ENCODE results near the gene EPC1.
"Not testable (repeated sequence)": the region's sequence is repeated elsewhere in the genome, so short reads cannot be mapped to it uniquely, and the experiment has no call there.

EPC1 gene

GRCh38 chr10:32232378-32232777 is 114.6 kb downstream of the EPC1 start:
- DNase-seq (ENCODE audit: low read depth in 2 of 2) = no peak

GRCh38 chr10:32229788-32230187 is 117.2 kb downstream of the EPC1 start:
- not testable (repeated sequence) for DNase-seq (ENCODE audit: low read depth in 2 of 2)

GRCh38 chr10:32229170-32229569 is 117.8 kb downstream of the EPC1 start:
- no peak for DNase-seq (ENCODE audit: low read depth in 2 of 2)

GRCh38 chr10:32227802-32228201 is 119.2 kb downstream of the EPC1 start:
- DNase-seq (ENCODE audit: low read depth in 2 of 2) = no peak

- DNase-seq (ENCODE audit: low read depth in 2 of 2) = no peak
Observed at GRCh38 chr10:32226624-32227023, 120.3 kb downstream of the EPC1 start.

GRCh38 chr10:32225976-32226375 is 121.0 kb downstream of the EPC1 start:
- DNase-seq (ENCODE audit: low read depth in 2 of 2) = no peak

GRCh38 chr10:32222376-32222775 is 124.6 kb downstream of the EPC1 start:
- DNase-seq (ENCODE audit: low read depth in 2 of 2) = not testable (repeated sequence)

- not testable (repeated sequence) for DNase-seq (ENCODE audit: low read depth in 2 of 2)
Observed at GRCh38 chr10:32219156-32219555, 127.8 kb downstream of the EPC1 start.

- DNase-seq (ENCODE audit: low read depth in 2 of 2) = not testable (repeated sequence)
Observed at GRCh38 chr10:32218206-32219044, 128.5 kb downstream of the EPC1 start.
